GM21737 (cell line): Measurements from ENCODE around the gene VTA1.

ENCODE experiments used
- ATAC-seq: cut with Tn5 transposase; IDR thresholded peaks from one replicate; pipeline ENCODE4 v1.9.1; 2021; ENCODE audit warnings: mild to moderate bottlenecking, moderate library complexity; ENCODE audit not compliant: unreplicated experiment

VTA1 gene

DNA sequence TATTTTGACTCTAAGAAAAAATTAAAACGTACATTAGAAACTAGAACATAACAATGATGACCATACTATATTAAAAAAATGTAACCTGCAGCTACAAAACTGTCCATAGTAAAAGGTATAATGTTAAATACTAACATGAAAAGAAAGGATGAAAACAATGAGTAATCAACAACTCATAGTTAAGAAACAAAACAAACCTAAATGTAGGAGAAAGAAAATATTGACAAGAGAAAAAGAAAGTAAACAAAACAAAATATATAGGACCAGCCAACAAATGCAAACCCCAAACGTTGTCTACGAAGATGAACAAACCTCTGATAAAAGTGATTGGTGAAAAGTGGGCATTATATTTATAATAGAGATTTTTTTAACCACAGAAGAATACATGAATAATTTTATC, 113.7 kb downstream of the VTA1 start:
- no peak for ATAC-seq

DNA sequence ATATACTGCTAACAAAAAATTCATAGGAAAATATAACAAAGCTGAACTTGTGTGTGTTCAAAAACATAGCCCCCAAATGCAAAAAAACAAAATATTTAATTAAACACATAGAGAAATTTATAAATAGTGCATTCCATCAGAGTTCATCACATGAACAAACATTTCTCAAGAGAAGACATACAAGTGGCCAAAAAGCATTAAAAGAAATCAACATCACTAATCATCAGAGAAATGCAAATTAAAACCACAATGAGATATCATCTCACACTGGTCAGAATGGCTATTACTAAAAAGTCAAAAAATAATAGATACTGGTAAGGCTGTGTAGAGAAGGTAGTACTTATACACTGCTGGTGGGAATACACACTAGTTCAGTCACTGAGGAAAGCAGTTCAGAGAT, 115.2 kb downstream of the VTA1 start:
- ATAC-seq, result no peak

DNA sequence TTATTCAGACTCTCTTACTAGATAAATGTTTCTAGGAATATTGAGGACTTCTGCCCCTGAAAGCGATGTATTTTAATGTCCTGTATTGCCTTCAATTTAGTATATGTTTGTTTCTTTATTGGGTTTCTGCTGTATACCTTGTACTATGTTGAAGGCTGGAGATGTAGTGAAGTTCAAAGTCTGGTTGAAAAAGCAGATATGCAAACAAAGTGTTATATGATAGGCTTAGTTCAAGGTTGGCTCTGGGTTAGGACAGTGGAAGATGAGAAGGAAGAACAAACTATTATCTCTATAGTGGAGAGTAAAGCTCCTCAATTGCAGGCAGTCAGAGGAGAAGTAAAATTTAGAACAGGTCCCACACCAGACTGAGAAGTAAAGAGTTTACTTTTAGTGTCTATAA, 118.4 kb downstream of the VTA1 start:
- ATAC-seq, result no peak

DNA sequence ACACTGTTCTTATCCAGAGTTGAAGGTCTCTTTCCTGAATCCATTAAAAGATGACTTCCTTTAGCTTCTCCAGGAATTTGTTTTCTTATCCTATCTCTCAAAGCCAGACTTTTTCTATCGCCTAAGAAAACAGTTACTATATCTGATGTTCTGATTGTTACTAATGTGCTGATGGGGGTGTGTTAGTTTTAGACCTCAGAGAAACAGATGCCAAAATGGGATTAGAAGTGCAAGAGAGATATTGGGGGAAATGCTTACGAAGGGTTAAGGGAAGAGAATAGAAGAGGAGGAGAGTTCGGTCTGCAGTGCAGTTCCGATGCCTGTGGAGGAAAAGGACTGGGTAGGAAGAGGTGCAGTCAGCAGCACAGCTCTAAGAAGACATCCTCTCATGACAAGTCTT, 119.0 kb downstream of the VTA1 start:
- ATAC-seq, result no peak

DNA sequence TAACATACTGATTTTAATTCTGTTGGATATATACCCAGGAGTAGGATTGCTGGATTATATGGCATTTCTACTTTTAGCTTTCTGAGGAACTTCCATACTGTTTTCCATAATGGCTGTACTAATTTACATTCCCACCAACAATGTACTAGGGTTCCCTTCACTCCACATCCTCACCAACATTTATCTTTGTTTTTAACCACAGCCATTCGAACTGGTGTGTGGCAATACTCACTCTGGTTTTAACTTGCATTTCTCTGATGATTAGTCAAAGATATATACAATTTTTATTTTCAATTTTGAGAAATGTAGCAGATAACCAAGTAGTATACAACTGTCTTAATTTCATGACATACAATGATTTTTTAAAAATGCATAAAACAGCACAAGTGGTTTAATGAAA, 124.4 kb downstream of the VTA1 start:
- ATAC-seq, result no peak
